NCI-H1694 treated with DMSO at 0.1 percent for 48 hours (cell line): ENCODE results near the gene DCDC1.
A peak's percentile ranks its signal among the peaks of the same experiment; 100 is the strongest.

Source experiments
- DNase-seq: peaks from one replicate; lab custom pipeline; 2025; lab: John Stamatoyannopoulos, UW

The DCDC1 gene

GRCh38 chr11:30914143-30914762, 455.3 kb downstream of the DCDC1 start:
- DNase-seq: no peak

GRCh38 chr11:30911247-30911646, 458.3 kb downstream of the DCDC1 start:
- no peak for DNase-seq

- no peak for DNase-seq
Observed at GRCh38 chr11:30908857-30909256, 460.7 kb downstream of the DCDC1 start.

- no peak for DNase-seq
Observed at GRCh38 chr11:30908272-30908671, 461.3 kb downstream of the DCDC1 start.

GRCh38 chr11:30902929-30903328, 466.6 kb downstream of the DCDC1 start:
- no peak for DNase-seq

- no peak for DNase-seq
Observed at GRCh38 chr11:30895046-30895445, 474.5 kb downstream of the DCDC1 start.

- no peak for DNase-seq
Observed at GRCh38 chr11:30893318-30893717, 476.2 kb downstream of the DCDC1 start.

GRCh38 chr11:30889143-30889794, 480.3 kb downstream of the DCDC1 start:
- DNase-seq: no peak

GRCh38 chr11:30879322-30880005, 490.1 kb downstream of the DCDC1 start:
- DNase-seq: peak; percentile 77

- DNase-seq: no peak
Observed at GRCh38 chr11:30878400-30878799, 491.1 kb downstream of the DCDC1 start.

GRCh38 chr11:30876663-30877396, 492.7 kb downstream of the DCDC1 start:
- no peak for DNase-seq

GRCh38 chr11:30876228-30876627, 493.3 kb downstream of the DCDC1 start:
- no peak for DNase-seq

GRCh38 chr11:30875806-30876205, 493.7 kb downstream of the DCDC1 start:
- DNase-seq: no peak

- no peak for DNase-seq
Observed at GRCh38 chr11:30873924-30874610, 495.5 kb downstream of the DCDC1 start.

GRCh38 chr11:30868626-30869081, 500.9 kb downstream of the DCDC1 start:
- DNase-seq: no peak

GRCh38 chr11:30863209-30863608, 506.3 kb downstream of the DCDC1 start:
- no peak for DNase-seq

GRCh38 chr11:30861531-30861930, 508.0 kb downstream of the DCDC1 start:
- DNase-seq: no peak

GRCh38 chr11:30861064-30861463, 508.5 kb downstream of the DCDC1 start:
- DNase-seq: no peak

- no peak for DNase-seq
Observed at GRCh38 chr11:30860146-30860545, 509.4 kb downstream of the DCDC1 start.

- no peak for DNase-seq
Observed at GRCh38 chr11:30859669-30860068, 509.9 kb downstream of the DCDC1 start.

GRCh38 chr11:30855383-30856006, 514.0 kb downstream of the DCDC1 start:
- DNase-seq: peak; percentile 74
